Measurements from ENCODE around the gene ATP13A4. TPM values are rescaled to one million over a fixed set of nuclear protein-coding genes. Genes with fewer than 3 reads are reported as not detected.

Gene ATP13A4
- total RNA-seq, 2 experiments from 2014 or later = 3.7 to 6.5 TPM

- CTCF ChIA-PET = interaction anchor here (0.9 to 1.8 kb wide), 4 partner anchors 111 to 760 kb away, joined by 4 to 11 read pairs (median 8); no protein-coding TSS in a partner anchor
- H3K36me3 Mint-ChIP-seq = no peaks in the 10 kb centered on the region
- H3K9me3 Mint-ChIP-seq (ENCODE audit: low read depth) = no peaks in the 10 kb centered on the region
- H3K27me3 Mint-ChIP-seq = no peaks in the 10 kb centered on the region
- DNase-seq = no peak
- no peaks in the 10 kb centered on the region for H3K4me1 Mint-ChIP-seq
- no peak for ATAC-seq
- H3K4me3 Mint-ChIP-seq = no peak overlapping the region
- no peak overlapping the region for H3K27ac Mint-ChIP-seq
Measured at GRCh38 chr3:193573403-193574191, 18.9 kb upstream of the ATP13A4 start.

- ATAC-seq (peak; percentile 60), DNase-seq (peak; percentile 62)
- no peaks in the 10 kb centered on the region for H3K36me3 Mint-ChIP-seq
Measured at GRCh38 chr3:193572426-193572908, 17.8 kb upstream of the ATP13A4 start.

GRCh38 chr3:193569119-193569518 lies 14.4 kb upstream of the ATP13A4 start:
- ATAC-seq (no peak), DNase-seq (no peak)
- CTCF ChIA-PET = no interaction called here
- Mint-ChIP-seq H3K4me1 (no peaks in the 10 kb centered on the region), H3K9me3 (ENCODE audit: low read depth) (no peaks in the 10 kb centered on the region), H3K27ac (no peak overlapping the region), H3K4me3 (no peak overlapping the region), H3K27me3 (no peaks in the 10 kb centered on the region), H3K36me3 (no peaks in the 10 kb centered on the region)

More at GRCh38 chr3:193572426-193572908, 17.8 kb upstream of the ATP13A4 start:
- H3K4me3 Mint-ChIP-seq = no peak overlapping the region
- H3K4me1 Mint-ChIP-seq = no peaks in the 10 kb centered on the region
- no peaks in the 10 kb centered on the region for H3K27me3 Mint-ChIP-seq
- CTCF ChIA-PET = interaction anchor here (0.9 to 1.8 kb wide), 7 partner anchors 20 to 759 kb away, joined by 4 to 11 read pairs (median 5); no protein-coding TSS in a partner anchor
- H3K27ac Mint-ChIP-seq = no peak overlapping the region
- H3K9me3 Mint-ChIP-seq (ENCODE audit: low read depth) = no peaks in the 10 kb centered on the region

- Mint-ChIP-seq H3K4me3 (no peak overlapping the region), H3K27ac (no peak overlapping the region), H3K27me3 (no peaks in the 10 kb centered on the region), H3K36me3 (no peaks in the 10 kb centered on the region), H3K4me1 (no peaks in the 10 kb centered on the region), H3K9me3 (ENCODE audit: low read depth) (no peaks in the 10 kb centered on the region)
- CTCF ChIA-PET = no interaction called here
- DNase-seq = no peak
- ATAC-seq = no peak
Measured at GRCh38 chr3:193564012-193564411, 9.3 kb upstream of the ATP13A4 start.

- no peak overlapping the region for H3K4me3 Mint-ChIP-seq
- CTCF ChIA-PET = no interaction called here
- H3K27ac Mint-ChIP-seq = no peak overlapping the region
- no peak for DNase-seq
- no peaks in the 10 kb centered on the region for H3K27me3 Mint-ChIP-seq
- no peaks in the 10 kb centered on the region for H3K9me3 Mint-ChIP-seq (ENCODE audit: low read depth)
- no peaks in the 10 kb centered on the region for H3K36me3 Mint-ChIP-seq
- ATAC-seq = no peak
- no peaks in the 10 kb centered on the region for H3K4me1 Mint-ChIP-seq
Measured at GRCh38 chr3:193563426-193563825, 8.7 kb upstream of the ATP13A4 start.

- Mint-ChIP-seq H3K4me3 (no peak overlapping the region), H3K9me3 (ENCODE audit: low read depth) (no peaks in the 10 kb centered on the region), H3K4me1 (no peaks in the 10 kb centered on the region), H3K27me3 (no peaks in the 10 kb centered on the region), H3K27ac (no peak overlapping the region), H3K36me3 (no peaks in the 10 kb centered on the region)
- ATAC-seq (no peak), DNase-seq (no peak)
- CTCF ChIA-PET = no interaction called here
Measured at GRCh38 chr3:193560870-193561269, 6.2 kb upstream of the ATP13A4 start.

- DNase-seq = no peak
- H3K36me3 Mint-ChIP-seq = no peaks in the 10 kb centered on the region
- no peaks in the 10 kb centered on the region for H3K27me3 Mint-ChIP-seq
- H3K27ac Mint-ChIP-seq = no peak overlapping the region
- ATAC-seq = no peak
- H3K4me3 Mint-ChIP-seq = no peak overlapping the region
- H3K4me1 Mint-ChIP-seq = no peaks in the 10 kb centered on the region
- CTCF ChIA-PET = no interaction called here
- H3K9me3 Mint-ChIP-seq (ENCODE audit: low read depth) = no peaks in the 10 kb centered on the region
Measured at GRCh38 chr3:193560091-193560490, 5.4 kb upstream of the ATP13A4 start.

- no peaks in the 10 kb centered on the region for H3K27me3 Mint-ChIP-seq
- no peaks in the 10 kb centered on the region for H3K9me3 Mint-ChIP-seq (ENCODE audit: low read depth)
- no peaks in the 10 kb centered on the region for H3K36me3 Mint-ChIP-seq
- H3K4me3 Mint-ChIP-seq = no peak overlapping the region
- DNase-seq = no peak
- H3K4me1 Mint-ChIP-seq = no peaks in the 10 kb centered on the region
- CTCF ChIA-PET = no interaction called here
- ATAC-seq = no peak
- H3K27ac Mint-ChIP-seq = no peak overlapping the region
Measured at GRCh38 chr3:193559100-193559499, 4.4 kb upstream of the ATP13A4 start.

- no peak for DNase-seq
- CTCF ChIA-PET = no interaction called here
- no peaks in the 10 kb centered on the region for H3K9me3 Mint-ChIP-seq (ENCODE audit: low read depth)
- ATAC-seq = no peak
- H3K4me1 Mint-ChIP-seq = no peaks in the 10 kb centered on the region
- no peak overlapping the region for H3K4me3 Mint-ChIP-seq
- H3K27ac Mint-ChIP-seq = no peak overlapping the region
- H3K36me3 Mint-ChIP-seq = no peaks in the 10 kb centered on the region
- no peaks in the 10 kb centered on the region for H3K27me3 Mint-ChIP-seq
Measured at GRCh38 chr3:193556841-193557240, 2.1 kb upstream of the ATP13A4 start.

GRCh38 chr3:193553586-193553985 lies 1.1 kb downstream of the ATP13A4 start:
- Mint-ChIP-seq H3K4me1 (no peaks in the 10 kb centered on the region), H3K9me3 (ENCODE audit: low read depth) (no peaks in the 10 kb centered on the region), H3K36me3 (no peaks in the 10 kb centered on the region), H3K27me3 (no peaks in the 10 kb centered on the region), H3K27ac (no peak overlapping the region), H3K4me3 (no peak overlapping the region)
- DNase-seq (no peak), ATAC-seq (no peak)
- CTCF ChIA-PET = no interaction called here

GRCh38 chr3:193552923-193553322 lies 1.8 kb downstream of the ATP13A4 start:
- no peak for ATAC-seq
- no peak overlapping the region for H3K4me3 Mint-ChIP-seq
- no peaks in the 10 kb centered on the region for H3K27me3 Mint-ChIP-seq

GRCh38 chr3:193548406-193548805 lies 6.3 kb downstream of the ATP13A4 start:
- no peak overlapping the region for H3K27ac Mint-ChIP-seq
- peaks cover 2% of the 10 kb centered on the region for H3K36me3 Mint-ChIP-seq
- DNase-seq (no peak), ATAC-seq (no peak)
- CTCF ChIA-PET = no interaction called here
- no peaks in the 10 kb centered on the region for H3K27me3 Mint-ChIP-seq
- no peaks in the 10 kb centered on the region for H3K4me1 Mint-ChIP-seq
- peaks cover 6% of the 10 kb centered on the region for H3K9me3 Mint-ChIP-seq (ENCODE audit: low read depth)
- H3K4me3 Mint-ChIP-seq = no peak overlapping the region

More at GRCh38 chr3:193552923-193553322, 1.8 kb downstream of the ATP13A4 start:
- H3K27ac Mint-ChIP-seq = no peak overlapping the region
- DNase-seq = no peak
- H3K4me1 Mint-ChIP-seq = no peaks in the 10 kb centered on the region
- no peaks in the 10 kb centered on the region for H3K9me3 Mint-ChIP-seq (ENCODE audit: low read depth)
- CTCF ChIA-PET = interaction anchor here (1.3 kb wide), 1 partner anchor 19 kb away, joined by 5 read pairs; no protein-coding TSS in a partner anchor
- H3K36me3 Mint-ChIP-seq = no peaks in the 10 kb centered on the region

GRCh38 chr3:193546129-193546528 lies 8.6 kb downstream of the ATP13A4 start:
- DNase-seq (no peak), ATAC-seq (no peak)
- CTCF ChIA-PET = no interaction called here
- Mint-ChIP-seq H3K4me1 (no peaks in the 10 kb centered on the region), H3K9me3 (ENCODE audit: low read depth) (peaks cover 6% of the 10 kb centered on the region), H3K27me3 (no peaks in the 10 kb centered on the region), H3K27ac (no peak overlapping the region), H3K36me3 (peaks cover 2% of the 10 kb centered on the region), H3K4me3 (no peak overlapping the region)

GRCh38 chr3:193545304-193545703 lies 9.4 kb downstream of the ATP13A4 start:
- no peak for DNase-seq
- H3K36me3 Mint-ChIP-seq = peaks cover 2% of the 10 kb centered on the region

More at GRCh38 chr3:193545304-193545703, 9.4 kb downstream of the ATP13A4 start:
- ATAC-seq = no peak
- no peak overlapping the region for H3K27ac Mint-ChIP-seq
- CTCF ChIA-PET = no interaction called here
- no peaks in the 10 kb centered on the region for H3K27me3 Mint-ChIP-seq
- H3K9me3 Mint-ChIP-seq (ENCODE audit: low read depth) = peaks cover 6% of the 10 kb centered on the region
- no peak overlapping the region for H3K4me3 Mint-ChIP-seq
- no peaks in the 10 kb centered on the region for H3K4me1 Mint-ChIP-seq

Measured in activated CD8-positive, alpha-beta memory T cell treated with anti-CD3 and anti-CD28 coated beads, Interleukin-2, amount 10 ng/mL, durations not matched to agents 7 days and 5 days (primary cell).